Natural killer cell (primary cell): ENCODE measurements around the gene SCYL1. TPM values are rescaled to one million over a fixed set of nuclear protein-coding genes. Genes with fewer than 3 reads are reported as not detected.

Experiments used
- ATAC-seq, 3 donors: fragments of 150-1000 bp in 2 of 3; fragments of 200-7000 bp in 1 of 3; cut with Tn5 transposase; 1 replicate in 1 of 3; 2 replicates in 2 of 3; pipeline ENCODE4 v1.10.0; 2021; ENCODE audit warnings: mild to moderate bottlenecking in 2 of 3, moderate library complexity in 2 of 3
- DNase-seq, 2 donors: peaks; one replicate each; pipeline versions ENCODE4 v3.0.0 to v3.0.0-alpha.2; 2013 to 2021; ENCODE audit warnings: mixed read lengths in 1 of 2
- H3K27ac ChIP-seq: one replicate; pipeline ENCODE4 v1.5.1; 2013; ENCODE audit warnings: mild to moderate bottlenecking, low read length
- H3K27me3 ChIP-seq: one replicate; pipeline ENCODE4 v1.6.1; 2013; ENCODE audit warnings: low read length; ENCODE audit not compliant: control insufficient read depth, insufficient read depth
- H3K36me3 ChIP-seq: one replicate; pipeline ENCODE4 v1.6.1; 2013; ENCODE audit warnings: low read length; ENCODE audit not compliant: control insufficient read depth, insufficient read depth
- H3K4me1 ChIP-seq: one replicate; pipeline ENCODE4 v1.6.1; 2013; ENCODE audit warnings: low read length; ENCODE audit not compliant: control insufficient read depth, insufficient read depth
- H3K4me3 ChIP-seq: one replicate; pipeline ENCODE4 v1.5.1; 2013; ENCODE audit warnings: low read length
- H3K9me3 ChIP-seq: one replicate; pipeline ENCODE4 v1.6.1; 2013; ENCODE audit warnings: low read length; ENCODE audit not compliant: control insufficient read depth, insufficient read depth
- H3K27ac Mint-ChIP-seq, 2 donors: one replicate each; pipeline ENCODE4 v1.8.0; 2022; ENCODE audit warnings: mild to moderate bottlenecking in 2 of 2, mixed read lengths in 2 of 2, moderate library complexity in 1 of 2
- H3K27me3 Mint-ChIP-seq, 2 donors: one replicate each; pipeline ENCODE4 v1.8.0; 2022; ENCODE audit warnings: low read depth in 2 of 2, mixed read lengths in 2 of 2
- H3K36me3 Mint-ChIP-seq: one replicate; pipeline ENCODE4 v1.8.0; 2022; ENCODE audit warnings: mixed read lengths
- H3K4me1 Mint-ChIP-seq, 2 donors: one replicate each; pipeline ENCODE4 v1.8.0; 2022; ENCODE audit warnings: mixed read lengths in 2 of 2
- H3K4me3 Mint-ChIP-seq: one replicate; pipeline ENCODE4 v1.8.0; 2022; ENCODE audit warnings: mild to moderate bottlenecking, moderate library complexity, mixed read lengths
- H3K9me3 Mint-ChIP-seq, 2 donors: one replicate each; pipeline ENCODE4 v1.8.0; 2022; ENCODE audit warnings: mixed read lengths in 2 of 2
- WGBS: methylation state at CpG from one replicate; pipeline ENCODE4 v1.1.7; 2013; ENCODE audit warnings: missing lambda C conversion rate; ENCODE audit not compliant: insufficient coverage; 5-methylcytosine and 5-hydroxymethylcytosine counted together
- intact Hi-C: fragments of 100-400 bp; cut with micrococcal nuclease; formaldehyde crosslinking; loops from one replicate; pipeline ENCODE4 v1.14.2; 2022
- total RNA-seq, 4 donors: library from RNA; stranded (reverse); fragments of 120-200 nt in 1 of 4; gene quantifications; one replicate each; pipeline versions ENCODE4 v1.2.3 to v1.2.4, GENCODE V29; 2013 to 2022
- TF ChIP-seq, protein P1 (sequence below): fragments of 200-600 bp; IDR thresholded peaks from one replicate; pipeline ENCODE4 v1.8.0; 2022; ENCODE audit warnings: antibody characterized with exemption

The SCYL1 gene
- 10 to 100 TPM; 61.7 to 79.9 (median 71.3) TPM for total RNA-seq
- 44.5 TPM for total RNA-seq (2013)

DNA sequence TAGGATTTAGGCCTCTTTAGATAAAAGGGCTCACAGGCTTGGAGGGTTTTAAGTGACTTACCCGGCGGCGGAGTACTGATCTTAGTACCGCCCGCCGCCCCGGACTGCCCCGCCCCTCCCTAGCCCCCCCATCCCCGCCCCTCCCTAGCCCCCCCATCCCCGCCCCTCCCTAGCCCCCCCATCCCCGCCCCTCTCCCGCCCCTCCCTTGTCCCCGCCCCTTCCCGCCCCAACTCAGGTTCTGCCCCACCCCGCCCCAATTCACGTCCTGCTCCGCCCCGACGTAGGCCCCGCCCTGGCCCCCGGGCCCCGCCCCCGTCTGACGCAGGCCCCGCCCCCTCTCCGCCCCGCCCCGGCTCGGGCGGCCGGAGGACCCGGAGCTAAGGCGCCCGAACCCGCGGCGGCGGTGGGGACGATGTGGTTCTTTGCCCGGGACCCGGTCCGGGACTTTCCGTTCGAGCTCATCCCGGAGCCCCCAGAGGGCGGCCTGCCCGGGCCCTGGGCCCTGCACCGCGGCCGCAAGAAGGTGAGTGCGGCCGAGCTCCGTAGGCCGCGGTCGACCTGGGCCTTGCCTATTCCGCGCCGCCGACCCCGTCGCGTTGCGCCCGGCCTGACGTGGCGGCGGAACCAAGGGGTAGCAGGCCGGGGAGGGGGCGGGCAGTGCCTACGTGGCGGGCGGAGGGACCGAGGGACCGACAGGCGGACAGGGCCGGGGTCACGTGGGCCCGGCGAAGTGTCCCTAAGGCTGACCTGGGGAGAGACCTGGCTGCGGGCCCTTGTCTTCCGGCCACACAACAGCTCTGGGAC is at the start of gene SCYL1:
Gene SCYL1, plus strand, starts transcription at position 343 of the 805 bp plus-strand sequence. Its CDS starts 71 bp downstream, at position 414.
- H3K4me3 Mint-ChIP-seq: peak within 1 kb of the TSS; percentile 78
- Histone ChIP-seq H3K36me3 (peaks cover 14% of the 10 kb centered on the region), H3K27ac (peak within 1 kb of the TSS; percentile 50), H3K4me3 (peak within 1 kb of the TSS; percentile 62), H3K27me3 (no peaks in the 10 kb centered on the region), H3K9me3 (no peaks in the 10 kb centered on the region), H3K4me1 (peaks cover 30% of the 10 kb centered on the region)
- ATAC-seq (peak; percentile 96 to 99 (median 98)), DNase-seq (peak; percentile 78 to 90)
- intact Hi-C loops: no loop called here
- H3K27ac Mint-ChIP-seq: peak within 1 kb of the TSS; percentile 51 to 83
- no peaks in the 10 kb centered on the region for H3K9me3 Mint-ChIP-seq
- H3K4me1 Mint-ChIP-seq: peaks cover 5 to 23% of the 10 kb centered on the region in 2 donors
- WGBS: under 1% methylated on average over 66 of the region's 82 CpGs
- no peaks in the 10 kb centered on the region for H3K27me3 Mint-ChIP-seq
- no peaks in the 10 kb centered on the region for H3K36me3 Mint-ChIP-seq
- TF ChIP-seq, protein P1, sequence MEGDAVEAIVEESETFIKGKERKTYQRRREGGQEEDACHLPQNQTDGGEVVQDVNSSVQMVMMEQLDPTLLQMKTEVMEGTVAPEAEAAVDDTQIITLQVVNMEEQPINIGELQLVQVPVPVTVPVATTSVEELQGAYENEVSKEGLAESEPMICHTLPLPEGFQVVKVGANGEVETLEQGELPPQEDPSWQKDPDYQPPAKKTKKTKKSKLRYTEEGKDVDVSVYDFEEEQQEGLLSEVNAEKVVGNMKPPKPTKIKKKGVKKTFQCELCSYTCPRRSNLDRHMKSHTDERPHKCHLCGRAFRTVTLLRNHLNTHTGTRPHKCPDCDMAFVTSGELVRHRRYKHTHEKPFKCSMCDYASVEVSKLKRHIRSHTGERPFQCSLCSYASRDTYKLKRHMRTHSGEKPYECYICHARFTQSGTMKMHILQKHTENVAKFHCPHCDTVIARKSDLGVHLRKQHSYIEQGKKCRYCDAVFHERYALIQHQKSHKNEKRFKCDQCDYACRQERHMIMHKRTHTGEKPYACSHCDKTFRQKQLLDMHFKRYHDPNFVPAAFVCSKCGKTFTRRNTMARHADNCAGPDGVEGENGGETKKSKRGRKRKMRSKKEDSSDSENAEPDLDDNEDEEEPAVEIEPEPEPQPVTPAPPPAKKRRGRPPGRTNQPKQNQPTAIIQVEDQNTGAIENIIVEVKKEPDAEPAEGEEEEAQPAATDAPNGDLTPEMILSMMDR: no peak

DNA sequence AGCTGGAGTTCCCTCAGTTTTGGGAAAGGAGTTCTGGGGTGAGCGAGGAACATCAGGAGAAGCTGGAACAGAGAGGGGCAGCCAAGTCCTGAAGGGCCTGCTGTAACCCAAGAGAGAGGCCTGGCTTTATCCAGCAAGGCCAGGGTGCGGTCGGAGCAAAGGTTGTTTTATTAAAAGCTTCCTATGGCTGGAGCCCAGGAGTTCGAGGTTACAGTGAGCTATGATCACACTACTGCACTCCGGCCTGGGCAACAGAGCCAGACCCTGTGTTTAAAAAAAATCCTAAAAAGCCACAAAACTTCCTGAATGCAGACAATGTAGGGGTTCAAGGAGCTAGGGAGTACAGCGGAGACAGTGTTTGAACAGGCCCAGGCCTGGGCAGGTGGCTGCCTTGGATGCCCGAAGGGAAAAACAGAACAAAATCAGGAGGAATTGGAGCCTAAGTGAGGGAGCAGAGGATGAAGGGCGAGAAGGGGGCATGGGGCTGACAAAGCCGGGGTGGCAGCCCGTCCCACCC is 48.2 kb upstream of the SCYL1 start:
- H3K27ac ChIP-seq: peak overlapping the region; percentile 95
- H3K36me3 ChIP-seq: no peaks in the 10 kb centered on the region
- Mint-ChIP-seq H3K36me3 (no peaks in the 10 kb centered on the region), H3K4me1 (peaks cover 21 to 24% of the 10 kb centered on the region in 2 donors), H3K27me3 (no peaks in the 10 kb centered on the region), H3K27ac (peak overlapping the region; percentile 94 to 99), H3K9me3 (no peaks in the 10 kb centered on the region), H3K4me3 (peak overlapping the region; percentile 98)
- H3K27me3 ChIP-seq: no peaks in the 10 kb centered on the region
- H3K4me1 ChIP-seq: peaks cover 31% of the 10 kb centered on the region
- DNase-seq: no peak
- intact Hi-C loops: loop anchor here (1.0 to 2.0 kb wide), 2 partner anchors 21 to 46 kb away; no protein-coding TSS in a partner anchor
- ATAC-seq: no peak
- H3K9me3 ChIP-seq: no peaks in the 10 kb centered on the region
- TF ChIP-seq, protein P1: no peak
- peak overlapping the region; percentile 78 for H3K4me3 ChIP-seq
- 26% methylated on average over 10 of the region's 10 CpGs for WGBS

DNA sequence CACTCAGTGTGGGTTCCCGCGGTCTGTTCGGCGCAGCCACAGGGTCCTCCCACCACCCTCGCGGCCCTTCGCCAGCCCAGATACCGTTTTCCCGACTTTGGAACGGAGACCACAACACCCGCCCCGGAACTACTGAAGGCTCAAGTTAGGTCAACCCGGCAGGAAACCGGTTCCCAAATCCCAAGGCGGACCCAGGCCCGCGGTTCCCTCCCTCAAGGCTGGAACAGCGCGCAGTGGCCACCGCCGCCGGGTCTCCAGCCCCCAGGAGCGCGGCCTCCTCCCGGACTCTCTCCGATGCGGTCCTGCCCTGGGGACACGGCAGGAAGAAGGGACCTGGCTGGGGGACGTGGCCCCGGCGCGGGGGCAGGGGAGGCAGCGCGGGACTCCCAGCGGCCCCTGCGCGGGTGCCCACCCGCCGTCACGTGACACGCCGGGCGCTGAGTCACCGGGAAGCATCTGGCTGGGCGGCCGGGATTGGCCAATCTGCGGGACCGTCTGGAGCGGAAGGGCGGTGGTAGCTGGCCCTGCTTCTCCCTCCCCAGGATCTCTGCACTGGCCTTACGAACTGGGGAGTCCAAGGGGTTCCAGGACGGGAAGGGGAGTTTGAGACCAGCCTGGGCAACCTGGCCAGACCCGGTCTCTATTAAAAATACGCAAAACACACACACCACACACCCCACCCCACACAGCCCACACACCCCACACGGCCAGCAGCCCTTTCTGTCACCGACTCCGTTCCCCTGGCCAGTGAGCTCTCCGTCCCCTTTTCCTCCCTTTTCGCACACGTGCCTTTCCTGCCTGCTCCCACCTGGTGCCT is 47.5 kb upstream of the SCYL1 start:
- intact Hi-C loops: loop anchor here (1.0 to 2.0 kb wide), 2 partner anchors 20 to 47 kb away; no protein-coding TSS in a partner anchor
- Mint-ChIP-seq H3K4me3 (peak overlapping the region; percentile 98), H3K4me1 (peaks cover 15 to 17% of the 10 kb centered on the region in 2 donors), H3K9me3 (no peaks in the 10 kb centered on the region), H3K27me3 (no peaks in the 10 kb centered on the region), H3K27ac (peak overlapping the region; percentile 94 to 99), H3K36me3 (no peaks in the 10 kb centered on the region)
- H3K4me3 ChIP-seq: peak overlapping the region; percentile 78
- H3K9me3 ChIP-seq: no peaks in the 10 kb centered on the region
- peaks cover 25% of the 10 kb centered on the region for H3K4me1 ChIP-seq
- peak overlapping the region; percentile 95 for H3K27ac ChIP-seq
- TF ChIP-seq, protein P1: no peak
- DNase-seq: peak; percentile 92
- ATAC-seq: peak; percentile 84 to 94 (median 92)
- under 1% methylated on average over 60 of the region's 60 CpGs for WGBS
- H3K36me3 ChIP-seq: no peaks in the 10 kb centered on the region
- H3K27me3 ChIP-seq: no peaks in the 10 kb centered on the region
